Psoas muscle (tissue), 8 donors: ENCODE results near the gene PDE9A. TPM values are rescaled to one million over a fixed set of nuclear protein-coding genes. Genes with fewer than 3 reads are reported as not detected.
A peak's percentile ranks its signal among the peaks of the same experiment; 100 is the strongest.

ENCODE experiments used
- ATAC-seq, 4 donors: fragments of 200-7000 bp; cut with Tn5 transposase; one replicate each; pipeline ENCODE4 v1.9.1; 2020; ENCODE audit warnings: moderate library complexity in 3 of 4, mild to moderate bottlenecking in 2 of 4
- DNase-seq, 2 donors: peaks; one replicate each; pipeline ENCODE4 v3.0.0-alpha.2; 2020
- H3K27ac ChIP-seq: fragments of 200-600 bp; one replicate; pipeline ENCODE4 v1.8.0; 2022
- H3K27me3 ChIP-seq, 3 donors: fragments of 200-600 bp in 1 of 3; one replicate each; pipeline versions ENCODE4 v1.6.1 to v1.8.0; 2013 to 2022; ENCODE audit warnings: low read length in 2 of 3, mild to moderate bottlenecking in 2 of 3, moderate library complexity in 1 of 3; ENCODE audit not compliant: insufficient read depth in 3 of 3
- H3K36me3 ChIP-seq, 2 donors: fragments of 200-600 bp in 1 of 2; one replicate each; pipeline versions ENCODE4 v1.6.1 to v1.8.0; 2013 to 2022; ENCODE audit warnings: low read depth in 1 of 2, mild to moderate bottlenecking in 1 of 2, moderate library complexity in 1 of 2; ENCODE audit not compliant: insufficient read depth in 1 of 2
- H3K4me1 ChIP-seq: fragments of 200-600 bp; one replicate; pipeline ENCODE4 v1.8.0; 2022
- H3K4me3 ChIP-seq: fragments of 200-600 bp; one replicate; pipeline ENCODE4 v1.8.0; 2022; ENCODE audit warnings: mild to moderate bottlenecking
- H3K9me3 ChIP-seq: fragments of 200-600 bp; one replicate; pipeline ENCODE4 v1.8.0; 2022
- CTCF ChIP-seq: fragments of 200-600 bp; IDR thresholded peaks from one replicate; pipeline ENCODE4 v1.8.0; 2022; ENCODE audit warnings: antibody characterized with exemption
- WGBS, 3 donors: extraction: QIAGEN DNeasy Blood & Tissue Kit; methylation state at CpG; one replicate each; pipeline versions ENCODE4 v1.1.6 to v1.1.7; 2013; 5-methylcytosine and 5-hydroxymethylcytosine counted together
- intact Hi-C, 2 donors: fragments of 100-400 bp; cut with DNase I; formaldehyde crosslinking; loops; one replicate each; pipeline versions ENCODE4 v1.11.0 to v1.14.2; 2022
- polyA plus RNA-seq, 3 donors: library from polyadenylated mRNA; stranded (reverse); fragments of 200-250 nt; gene quantifications; one replicate each; pipeline ENCODE4 v1.2.3, GENCODE V29; 2013
- total RNA-seq, 4 donors: library from RNA; stranded (reverse); fragmentation: NEBNext Ultra II Directional in 2 of 4; extraction: Animal tissue kit (Norgen Biotek cat#: 25700) in 2 of 4; gene quantifications; one replicate each; pipeline versions ENCODE4 v1.2.1 to v1.2.4, GENCODE V29; 2021 to 2023
- donor health status: healthy with polysubstance abuse.
- donor health status: DM: no; HTN: no; CAD: no; lungs with moderate emphysema.
- donor health status: Bipolar disorder and iron deficiency.
- donor health status: healthy.
- donor health status: DM: yes; HTN: yes; CAD: no.
- donor health status: DM: no; HTN: no; CAD: no.
- donor health status: DM: no; HTN: no; CAD: no.
- donor health status: DM: yes; HTN: yes; CAD: no.

PDE9A gene
- total and polyA plus RNA-seq, 7 donors, result 1.2 to 4.3 (median 1.8) TPM

DNA sequence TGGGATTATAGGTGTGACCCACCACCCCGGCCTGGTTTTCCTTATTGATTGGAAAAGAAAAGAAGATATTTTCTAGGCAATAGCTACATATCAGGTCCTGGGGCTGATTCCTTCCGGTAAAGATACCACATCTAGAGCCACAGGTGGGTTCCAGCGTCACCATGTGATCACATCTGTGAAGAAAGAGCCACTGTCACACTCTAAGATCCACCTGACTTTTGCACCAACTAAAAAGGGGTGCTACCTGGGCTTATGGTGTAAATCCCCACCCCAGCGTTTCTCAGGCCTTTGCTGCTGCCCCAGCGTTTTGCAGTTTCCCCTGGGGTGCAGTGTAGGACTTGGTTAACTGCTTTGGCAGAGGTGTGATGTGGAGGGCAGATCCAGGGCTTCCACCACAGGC, 22.3 kb upstream of the PDE9A start:
- TF ChIP-seq CTCF, result no peak
- Histone ChIP-seq H3K9me3 (no peaks in the 10 kb centered on the region), H3K27me3 (peaks cover 0 to 40% (median 2%) of the 10 kb centered on the region in 3 donors), H3K27ac (no peak overlapping the region), H3K4me3 (no peak overlapping the region), H3K36me3 (no peaks in the 10 kb centered on the region), H3K4me1 (no peaks in the 10 kb centered on the region)
- WGBS, 3 donors, result 71 to 75% (median 72%) methylated on average over 5 of the region's 5 CpGs
- no peak for DNase-seq
- intact Hi-C loops, result loop anchor here in 1 of 2 donors (10.0 kb wide), 1 partner anchor 184 kb away; no protein-coding TSS in a partner anchor
- ATAC-seq, result no peak

DNA sequence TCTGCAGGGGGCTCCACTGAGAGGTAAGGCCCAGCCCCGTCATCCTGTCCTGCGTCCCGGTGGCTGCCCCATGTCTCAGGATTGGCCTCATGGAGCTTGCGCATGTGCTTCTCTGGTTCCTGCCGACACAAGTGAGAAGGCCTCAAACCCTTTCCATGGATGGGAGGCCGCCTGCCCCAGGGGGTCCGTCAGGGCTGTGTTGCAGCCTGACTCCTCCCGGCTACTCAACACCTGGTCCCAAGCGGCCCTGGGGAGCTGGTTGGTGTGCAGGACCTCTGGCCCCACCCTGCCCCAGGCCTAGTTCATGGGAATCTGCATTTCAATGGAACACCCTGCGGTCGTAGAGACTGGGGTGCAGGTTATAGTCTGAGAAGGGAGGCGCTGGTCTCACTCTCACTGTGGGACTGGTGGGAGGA, 21.1 kb upstream of the PDE9A start:
- intact Hi-C loops, result loop anchor here in 1 of 2 donors (10.0 kb wide), 1 partner anchor 182 kb away; no protein-coding TSS in a partner anchor

DNA sequence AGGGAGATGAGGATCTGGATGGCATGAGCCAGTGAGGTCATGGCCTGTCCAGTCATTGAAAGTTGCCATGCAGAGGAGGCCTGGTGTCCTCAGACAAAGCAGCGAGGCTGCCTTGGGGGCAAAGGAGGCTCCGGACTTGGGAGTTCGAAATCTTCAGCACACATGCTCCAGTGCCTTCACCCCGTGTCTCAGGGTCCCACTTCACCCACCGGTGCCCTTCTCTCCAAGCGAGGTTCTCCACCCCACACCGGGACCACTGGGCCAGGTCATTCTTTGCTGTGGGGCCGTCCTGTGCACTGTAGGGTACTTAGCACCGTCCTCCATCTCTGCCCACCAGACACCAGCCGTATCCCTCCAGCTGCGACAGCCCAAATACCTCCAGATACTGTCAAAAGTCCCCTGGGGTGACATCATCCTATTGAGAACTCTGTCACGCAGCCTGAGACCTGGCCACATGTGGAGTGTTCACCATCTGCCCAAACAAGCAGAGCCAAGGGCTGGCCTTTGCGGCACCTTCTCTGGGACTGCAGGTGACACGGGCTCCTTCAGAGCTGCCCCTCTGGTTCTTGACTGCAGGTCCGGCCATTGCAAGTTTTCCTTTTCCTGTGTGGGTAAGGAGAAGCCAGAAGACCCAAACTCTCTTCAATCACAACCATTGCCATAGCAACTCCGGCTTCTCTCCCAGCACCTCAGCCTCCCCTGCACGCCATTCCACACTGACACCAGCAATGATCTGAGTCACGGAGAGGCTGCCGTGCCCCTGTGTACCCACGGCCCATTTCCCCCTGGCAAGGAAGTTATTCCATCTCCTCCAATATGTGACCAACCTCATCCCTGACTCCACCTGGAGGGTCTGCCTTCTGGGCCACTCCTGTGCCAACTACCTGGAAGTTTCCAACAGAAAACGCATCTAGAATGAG, 20.4 kb upstream of the PDE9A start:
- H3K4me3 ChIP-seq, result no peak overlapping the region
- no peaks in the 10 kb centered on the region for H3K36me3 ChIP-seq
- intact Hi-C loops, result loop anchor here in 1 of 2 donors (10.0 kb wide), 1 partner anchor 182 kb away; no protein-coding TSS in a partner anchor
- no peak overlapping the region for H3K27ac ChIP-seq
- DNase-seq (no peak), ATAC-seq (no peak)
- TF ChIP-seq CTCF, result no peak
- H3K4me1 ChIP-seq, result no peaks in the 10 kb centered on the region
- peaks cover 0 to 38% (median 2%) of the 10 kb centered on the region in 3 donors for H3K27me3 ChIP-seq
- no peaks in the 10 kb centered on the region for H3K9me3 ChIP-seq
- 84 to 88% (median 84%) methylated on average over 21 of the region's 21 CpGs for WGBS, 3 donors

More for the DNA sequence above, 21.1 kb upstream of the PDE9A start:
- ATAC-seq (no peak), DNase-seq (no peak)
- WGBS, 3 donors, result 85 to 87% (median 87%) methylated on average over 12 of the region's 12 CpGs
- Histone ChIP-seq H3K4me3 (no peak overlapping the region), H3K36me3 (no peaks in the 10 kb centered on the region), H3K9me3 (no peaks in the 10 kb centered on the region), H3K27ac (no peak overlapping the region), H3K4me1 (no peaks in the 10 kb centered on the region), H3K27me3 (peaks cover 0 to 34% (median 2%) of the 10 kb centered on the region in 3 donors)
- no peak for TF ChIP-seq CTCF

DNA sequence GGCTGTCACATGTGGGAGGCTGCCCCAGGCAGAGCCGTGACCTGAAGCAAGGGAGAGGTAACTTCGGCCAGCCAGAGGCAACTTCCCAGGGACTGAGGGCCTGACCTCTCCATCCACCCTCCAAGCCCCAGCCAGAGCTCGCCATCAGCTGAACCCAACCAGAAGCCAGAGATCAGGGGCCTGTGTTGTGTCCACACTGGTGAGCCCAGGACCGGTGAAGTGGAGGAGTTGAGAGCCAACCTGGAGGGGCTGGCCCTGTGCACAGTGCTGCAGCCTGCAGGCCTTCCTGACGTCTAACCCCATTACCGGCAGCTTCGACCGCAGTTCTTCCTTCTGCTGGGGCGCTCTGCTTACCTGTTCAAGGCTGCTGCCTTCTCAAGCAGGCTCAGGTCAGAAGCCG, 19.6 kb upstream of the PDE9A start:
- H3K4me3 ChIP-seq, result no peak overlapping the region
- no peak for ATAC-seq
- intact Hi-C loops, result loop anchor here in 1 of 2 donors (10.0 kb wide), 1 partner anchor 181 kb away; no protein-coding TSS in a partner anchor
- 85 to 94% (median 87%) methylated on average over 10 of the region's 10 CpGs for WGBS, 3 donors
- TF ChIP-seq CTCF, result no peak
- H3K27me3 ChIP-seq, result peaks cover 0 to 46% (median 4%) of the 10 kb centered on the region in 3 donors
- H3K36me3 ChIP-seq, result no peaks in the 10 kb centered on the region
- no peaks in the 10 kb centered on the region for H3K4me1 ChIP-seq
- no peaks in the 10 kb centered on the region for H3K9me3 ChIP-seq
- H3K27ac ChIP-seq, result no peak overlapping the region
- peak in 1 of 2 donors; percentile 35 for DNase-seq
